HK-2 (cell line): ENCODE measurements around the gene C2orf92.
"Not testable (repeated sequence)": the region's sequence is repeated elsewhere in the genome, so short reads cannot be mapped to it uniquely, and the experiment has no call there.

ENCODE experiments used
- DNase-seq: peaks from one replicate; pipeline ENCODE4 v3.0.0-alpha.2; 2018; ENCODE audit not compliant: unreplicated experiment

Gene C2orf92

DNA sequence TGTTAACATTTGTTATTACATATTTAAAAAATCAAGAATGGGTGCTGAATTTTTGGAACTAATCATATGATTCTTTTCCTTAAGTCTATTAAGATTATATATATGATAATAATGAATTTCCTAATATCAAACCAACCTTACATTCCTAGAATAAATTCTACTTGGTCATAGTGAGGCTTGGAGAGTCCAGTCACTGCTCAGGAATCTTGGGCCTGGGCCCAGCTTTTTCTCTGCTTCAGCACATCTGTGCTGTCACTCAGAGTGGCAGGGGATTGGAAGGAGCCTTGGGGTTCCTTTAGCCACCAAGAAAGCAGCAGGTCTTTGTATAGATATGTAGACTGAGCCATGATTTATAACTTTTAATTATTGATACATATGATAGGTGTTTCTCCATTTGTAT, 24.0 kb downstream of the C2orf92 start:
- no peak for DNase-seq

DNA sequence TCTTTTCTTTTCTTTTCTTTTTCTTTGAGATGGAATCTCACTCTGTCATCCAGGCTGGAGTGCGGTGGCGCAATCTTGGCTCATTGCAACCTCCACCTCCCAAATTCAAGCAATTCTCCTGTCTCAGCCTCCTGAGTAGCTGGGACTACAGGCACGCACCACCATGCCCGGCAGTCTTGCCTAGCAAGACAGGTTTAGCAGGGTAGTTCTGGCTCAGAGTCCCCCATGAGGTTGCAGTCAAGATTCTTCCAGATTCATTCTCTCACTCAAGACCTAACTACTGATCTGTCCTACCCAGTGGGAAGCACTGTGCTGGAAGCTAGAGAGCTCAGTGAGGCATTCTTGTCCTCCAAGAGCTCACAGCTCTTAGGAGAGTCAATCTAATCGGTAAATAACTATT, 26.2 kb downstream of the C2orf92 start:
- no peak for DNase-seq

DNA sequence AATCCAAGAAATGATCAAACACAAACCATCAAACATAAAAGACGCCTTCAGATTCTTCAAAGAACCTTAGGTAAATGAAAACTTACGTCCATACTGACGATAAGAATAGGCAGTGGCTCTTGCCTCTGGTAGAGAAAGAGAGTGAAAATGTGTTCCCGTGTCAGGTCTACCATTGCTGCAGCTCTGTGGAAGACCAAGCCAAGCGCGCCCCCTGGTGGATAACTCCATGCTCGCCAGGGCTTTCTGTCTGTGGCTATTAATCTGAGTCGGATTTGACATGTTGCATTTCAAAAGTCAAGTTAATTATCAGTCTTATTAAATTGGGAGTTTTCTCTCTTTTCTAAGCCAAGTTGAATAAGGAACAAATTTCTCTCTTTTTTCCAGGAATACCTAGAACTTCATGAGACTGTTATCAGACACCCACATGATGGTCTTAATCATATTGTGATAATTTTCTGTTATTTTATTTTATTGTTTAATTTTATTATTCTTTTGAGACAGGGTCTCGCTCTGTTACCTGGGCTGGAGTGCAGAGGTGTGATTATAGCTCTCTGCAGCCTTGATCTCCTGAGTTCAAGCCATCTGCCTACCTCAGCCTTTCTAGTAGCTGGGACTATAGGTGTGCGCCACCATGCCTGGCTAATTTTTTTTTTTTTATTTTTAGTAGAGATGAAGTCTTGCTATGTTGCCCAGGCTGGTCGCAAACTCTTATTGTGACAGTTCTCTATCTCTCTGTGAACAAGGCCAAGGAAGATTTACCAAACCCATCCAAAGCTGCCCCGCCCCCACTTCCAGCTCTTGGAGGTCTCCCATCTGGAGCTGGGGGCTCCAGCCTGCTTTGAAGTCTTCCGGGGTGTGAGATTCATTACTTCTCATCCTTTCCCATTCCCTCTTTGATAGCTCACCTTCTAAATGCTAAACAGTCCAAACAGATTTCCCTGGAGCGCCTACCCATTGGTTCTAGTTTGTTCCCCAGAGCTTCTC, 28.0 kb downstream of the C2orf92 start:
- peak; percentile 87 for DNase-seq

DNA sequence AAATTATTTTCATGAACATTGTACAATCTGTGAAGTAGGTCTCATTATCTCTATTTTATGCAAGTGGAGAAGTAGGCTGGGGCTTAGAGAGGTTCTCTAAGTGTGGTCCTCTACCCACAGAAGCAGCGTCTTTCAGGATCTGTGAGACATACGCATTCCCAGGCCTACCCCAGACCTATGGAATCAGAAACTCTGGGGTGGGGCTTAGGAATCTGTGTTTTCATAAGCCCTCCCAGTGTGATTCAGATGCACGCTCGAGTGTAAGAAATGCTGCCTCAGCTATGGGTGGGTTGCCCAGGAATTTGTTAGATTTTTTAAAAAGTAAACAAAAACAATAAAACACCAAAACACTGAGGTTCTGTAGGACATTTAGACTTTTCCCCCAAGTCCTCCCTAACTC, 29.0 kb downstream of the C2orf92 start:
- DNase-seq: no peak

DNA sequence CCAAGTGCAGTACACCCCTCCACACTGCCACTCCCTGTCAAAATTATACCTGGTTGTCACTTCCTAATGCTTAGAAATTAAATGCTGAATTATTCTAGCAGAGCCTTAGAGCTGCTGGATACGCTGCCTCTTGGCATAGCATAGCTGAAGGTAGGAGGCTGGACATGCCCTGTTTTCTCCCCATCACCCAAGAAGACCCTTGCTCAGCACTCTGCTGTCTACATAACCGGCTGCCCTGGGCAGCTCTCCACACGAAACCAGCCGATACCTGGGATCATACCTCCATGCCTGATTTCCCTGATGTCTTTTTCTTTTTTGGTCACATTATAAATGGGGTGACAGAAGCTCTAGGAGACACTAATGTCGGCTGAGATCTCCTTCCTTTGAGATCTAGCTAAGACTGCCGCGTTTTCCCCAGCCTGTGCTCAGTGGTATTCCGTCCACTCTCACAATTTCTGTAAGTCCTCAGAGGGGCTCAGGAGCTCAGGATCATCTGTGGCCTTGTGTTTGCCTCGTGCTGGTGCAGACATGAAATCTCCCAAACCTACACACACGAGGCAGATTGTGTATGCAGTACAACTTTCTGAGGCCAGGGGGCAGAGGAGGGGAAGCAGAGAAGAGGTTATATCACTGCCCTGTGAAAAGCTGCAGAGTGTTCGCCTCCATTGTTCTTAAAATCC, 30.4 kb downstream of the C2orf92 start:
- DNase-seq: peak; percentile 43

DNA sequence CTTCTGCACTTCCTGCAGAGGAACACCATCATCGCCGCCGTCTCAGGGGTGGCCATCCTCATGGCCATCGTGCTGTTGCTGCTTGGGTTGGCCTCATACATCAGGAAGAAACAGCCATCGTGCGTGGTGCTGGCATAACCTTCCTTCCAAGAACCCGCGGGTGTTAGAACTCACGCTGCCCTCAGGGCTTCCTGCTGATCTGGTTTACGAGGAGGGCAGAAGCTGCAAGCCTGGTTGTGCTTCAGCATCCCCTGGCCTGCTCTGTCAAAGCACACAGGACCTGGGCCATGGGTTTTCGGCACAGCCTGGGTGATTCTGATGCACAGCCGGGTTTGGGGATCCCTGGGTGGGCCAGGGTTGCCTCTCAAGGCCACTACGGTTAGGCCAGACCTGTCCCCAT, 31.7 kb downstream of the C2orf92 start:
- DNase-seq: no peak

DNA sequence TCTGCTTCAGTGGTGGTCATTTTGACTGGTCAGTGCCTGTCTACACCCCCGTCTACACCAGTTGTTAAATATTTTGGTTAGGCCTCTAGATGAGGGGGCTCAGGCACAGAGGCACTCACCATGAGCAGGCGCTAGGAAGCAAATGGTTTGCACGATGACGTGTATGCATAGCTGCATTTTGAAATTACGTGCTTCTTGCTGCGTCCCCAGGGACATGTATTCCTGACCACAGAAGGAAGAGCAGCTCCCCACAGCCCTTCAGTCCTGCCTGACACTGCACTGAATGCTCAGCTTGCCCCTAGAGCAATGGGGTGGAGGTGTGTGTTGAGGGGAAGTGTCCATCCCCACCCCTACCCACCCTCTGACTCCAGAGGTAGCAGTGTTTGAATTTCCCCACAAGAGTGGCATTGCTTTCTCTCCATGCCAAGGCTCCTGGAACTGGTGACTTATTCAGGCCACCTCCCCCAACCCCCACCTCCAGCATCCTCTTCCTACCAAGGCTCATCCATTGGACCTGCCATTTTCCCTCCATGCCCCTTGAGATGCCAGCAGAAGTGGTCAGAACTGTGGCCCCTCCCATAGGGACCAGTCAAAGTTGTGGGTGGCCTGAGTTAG, 32.4 kb downstream of the C2orf92 start:
- no peak for DNase-seq

DNA sequence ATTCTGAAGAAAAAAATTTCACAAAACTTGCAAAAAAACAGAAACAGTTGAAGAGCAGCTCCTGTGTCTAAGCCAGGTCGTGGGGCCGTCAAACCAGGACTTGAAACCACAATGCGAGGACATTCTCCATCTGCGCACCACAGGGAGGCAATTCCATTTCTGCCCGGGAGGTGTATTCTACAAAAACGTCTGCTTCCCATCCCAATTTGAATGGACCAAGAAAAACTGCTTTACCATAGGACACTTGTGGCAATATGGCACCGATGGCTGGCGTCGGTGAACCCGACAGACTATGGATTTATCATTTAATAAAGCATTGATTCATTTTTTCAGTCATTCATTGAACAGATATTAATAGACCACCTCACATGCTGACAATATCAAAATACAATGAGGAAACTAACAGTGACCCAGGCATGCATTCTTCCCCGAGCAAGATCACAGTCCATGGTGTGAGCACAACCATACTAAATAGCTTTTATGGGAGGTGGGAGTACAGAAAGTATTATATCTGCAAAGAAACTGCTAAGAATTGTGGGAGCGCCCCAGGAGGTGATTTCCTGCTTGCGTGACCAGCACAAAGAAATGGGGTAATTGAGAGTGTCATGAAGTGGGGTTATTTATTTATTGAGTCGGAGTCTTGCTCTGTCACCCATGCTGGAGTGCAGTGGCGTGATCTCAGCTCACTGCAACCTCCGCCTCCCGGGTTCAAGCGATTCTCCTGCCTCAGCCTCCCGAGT, 33.4 kb downstream of the C2orf92 start:
- DNase-seq: no peak

DNA sequence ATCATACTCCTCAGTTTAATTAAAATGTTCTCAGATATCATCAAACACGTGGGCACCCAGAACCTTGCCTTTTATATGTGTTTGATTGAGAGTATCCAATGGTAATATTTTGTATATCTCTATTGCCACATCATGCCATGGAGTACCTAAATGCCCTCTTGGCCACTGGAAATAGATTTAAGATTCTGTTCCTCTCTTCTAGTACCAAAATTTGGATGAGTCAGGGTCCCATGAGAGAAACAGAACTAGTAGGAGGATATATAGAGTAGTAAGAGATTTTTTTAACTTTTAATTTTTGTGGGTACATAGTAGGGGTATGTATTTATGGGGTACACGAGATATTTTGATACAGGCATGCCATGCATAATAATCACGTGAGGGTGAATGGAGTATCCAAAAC, 34.2 kb downstream of the C2orf92 start:
- DNase-seq: no peak

DNA sequence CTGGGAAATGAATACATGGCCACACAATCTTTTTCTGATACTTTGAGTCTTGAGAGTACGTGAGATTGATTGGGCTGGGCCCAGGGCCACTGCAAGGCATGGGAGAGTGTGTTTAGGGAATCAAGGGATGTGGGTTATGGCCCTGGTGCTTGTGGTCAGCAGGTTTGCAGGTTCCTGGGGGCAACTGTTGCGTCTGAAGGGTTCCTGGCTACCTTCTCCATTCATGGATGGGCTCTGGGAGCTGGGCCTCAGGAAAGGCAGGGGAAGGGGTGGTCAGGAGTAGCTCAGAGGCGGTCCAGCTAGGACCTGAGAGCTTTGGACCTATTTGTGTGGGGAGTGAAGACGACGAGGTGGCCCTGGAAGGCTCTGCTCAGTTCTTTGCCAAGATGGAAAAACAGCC, 35.5 kb downstream of the C2orf92 start:
- DNase-seq: no peak

DNA sequence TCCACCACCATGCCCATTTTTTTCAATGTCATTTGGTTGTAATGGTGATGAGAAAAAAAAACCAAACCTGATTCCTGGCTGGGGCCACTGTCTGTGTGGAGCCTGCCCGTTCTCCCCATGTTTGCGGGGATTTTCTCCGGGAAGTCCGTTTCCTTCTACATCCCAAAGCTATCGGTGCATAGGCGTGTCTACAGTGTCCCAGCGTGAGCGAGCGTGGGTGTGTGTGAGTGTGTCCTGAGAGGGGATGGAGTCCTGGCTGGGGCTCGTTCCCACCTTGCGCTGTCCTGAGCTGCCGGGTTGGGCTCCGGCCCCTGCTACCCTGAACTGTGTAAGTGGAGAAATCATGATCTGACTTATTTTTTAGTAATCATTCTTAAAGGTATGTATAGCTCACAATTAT, 36.6 kb downstream of the C2orf92 start:
- no peak for DNase-seq

DNA sequence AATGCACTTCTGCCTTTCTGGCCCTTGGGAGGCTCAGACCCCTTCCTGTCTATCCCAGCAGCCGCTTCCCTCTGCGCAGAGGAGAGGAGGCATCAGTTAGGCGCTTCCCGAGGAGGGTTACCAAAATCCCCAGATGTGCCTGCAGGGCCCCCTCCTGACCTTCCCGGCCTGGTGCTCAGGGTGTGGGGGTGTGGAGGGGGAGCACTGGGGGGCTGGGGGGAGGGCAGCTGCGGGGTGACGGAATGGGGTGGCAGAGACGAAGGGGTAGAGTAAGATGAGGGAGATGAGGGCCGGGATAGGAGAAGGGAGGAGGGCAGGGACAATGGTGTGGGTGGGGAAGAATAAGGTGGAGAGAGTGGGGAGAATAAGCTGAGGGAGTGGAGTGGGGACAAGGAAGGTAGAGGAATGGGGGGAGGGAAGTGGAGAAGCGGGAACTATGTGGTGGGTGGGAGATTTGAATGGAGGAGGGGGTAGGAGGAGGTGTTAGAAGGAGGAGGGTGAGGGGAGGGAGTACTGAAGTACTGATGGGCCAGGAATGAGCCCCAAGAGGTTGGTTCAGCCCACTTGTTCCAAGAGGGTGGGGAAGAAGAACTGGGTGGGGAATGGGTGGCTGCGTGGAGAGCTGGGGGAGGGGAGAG, 37.3 kb downstream of the C2orf92 start:
- no peak for DNase-seq

DNA sequence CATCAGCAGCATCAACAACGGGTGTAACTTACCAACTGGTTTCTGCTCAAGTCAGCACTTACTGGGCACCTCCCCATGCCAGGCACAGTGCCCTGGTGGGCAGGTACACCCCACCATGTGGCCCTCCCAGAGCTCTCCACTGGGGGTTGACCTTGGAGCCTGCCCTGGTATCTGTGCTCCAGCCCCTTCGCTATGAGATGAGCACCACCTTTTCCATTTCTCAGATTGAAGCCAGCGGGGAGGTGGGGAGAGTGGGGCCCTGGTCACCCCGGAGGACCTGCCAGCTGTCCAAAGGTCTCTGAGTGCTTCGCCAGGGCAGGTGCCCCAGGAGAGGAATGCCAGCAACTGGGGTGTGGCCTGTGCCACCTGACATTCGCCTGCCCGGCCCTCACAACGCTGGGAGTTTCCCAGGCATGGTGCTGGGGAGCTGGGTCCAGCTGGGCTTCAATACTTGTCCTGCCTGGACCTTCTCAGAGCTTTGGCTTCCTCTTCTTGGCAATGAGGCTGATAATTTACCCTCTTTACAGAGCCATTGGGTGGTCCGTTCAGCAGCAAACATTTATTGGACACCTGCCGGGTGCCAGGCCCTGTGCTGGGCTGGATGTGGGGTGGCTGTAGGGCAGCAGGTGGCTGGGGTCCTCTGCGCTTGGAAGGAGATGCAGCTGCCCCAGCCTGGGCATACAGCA, 38.0 kb downstream of the C2orf92 start:
- no peak for DNase-seq

DNA sequence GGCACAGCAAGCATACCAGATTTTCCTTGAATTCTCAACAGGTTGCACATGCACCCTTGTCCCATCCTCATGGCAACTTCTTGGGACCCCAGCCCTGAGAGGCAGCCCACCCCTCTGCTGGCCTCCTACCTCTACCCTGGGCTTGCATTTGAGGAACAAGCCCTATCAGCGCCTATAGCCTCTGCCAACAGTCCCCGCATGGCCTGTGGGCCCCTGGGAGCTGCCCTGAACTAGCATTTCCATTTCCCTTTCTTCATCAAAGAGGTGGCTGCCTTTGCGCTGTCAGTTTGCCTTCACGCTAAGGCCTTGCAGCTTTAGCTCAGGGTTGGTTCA, 38.5 kb downstream of the C2orf92 start:
- no peak for DNase-seq

DNA sequence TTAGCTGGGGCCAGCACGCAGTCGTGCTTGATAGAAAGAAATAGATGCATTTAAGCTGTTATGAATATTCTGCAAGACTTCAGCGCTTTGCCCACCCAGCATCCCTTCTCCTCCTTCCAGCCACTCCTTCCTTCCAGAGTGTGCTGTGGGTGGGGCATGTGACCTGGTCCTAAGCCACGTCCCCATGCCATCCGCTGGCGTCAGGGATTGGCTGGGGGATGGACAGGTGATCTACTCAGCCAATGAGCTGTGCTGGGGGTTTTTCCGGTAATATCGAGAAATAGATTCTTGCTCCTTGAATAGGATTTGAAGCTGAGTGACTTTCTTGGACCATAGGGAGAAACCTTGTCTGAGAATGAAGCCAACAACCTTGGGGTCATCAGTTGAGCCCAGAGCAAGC, 39.1 kb downstream of the C2orf92 start:
- no peak for DNase-seq

DNA sequence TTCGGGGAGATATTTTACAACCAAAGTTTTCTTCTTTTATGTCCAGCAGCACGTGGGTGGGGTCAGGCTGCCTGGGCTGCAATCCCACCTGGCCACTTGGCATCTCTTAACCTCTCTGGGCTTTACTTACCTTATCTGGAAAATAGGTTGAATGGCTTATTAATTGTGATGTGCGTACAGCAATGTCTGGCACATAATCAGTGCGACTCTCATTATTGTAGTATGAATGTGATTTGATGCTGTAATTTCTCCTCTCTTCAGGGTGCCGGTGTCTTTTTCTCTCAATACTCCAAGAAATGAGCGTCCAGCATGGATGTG, 41.8 kb downstream of the C2orf92 start:
- DNase-seq: no peak

DNA sequence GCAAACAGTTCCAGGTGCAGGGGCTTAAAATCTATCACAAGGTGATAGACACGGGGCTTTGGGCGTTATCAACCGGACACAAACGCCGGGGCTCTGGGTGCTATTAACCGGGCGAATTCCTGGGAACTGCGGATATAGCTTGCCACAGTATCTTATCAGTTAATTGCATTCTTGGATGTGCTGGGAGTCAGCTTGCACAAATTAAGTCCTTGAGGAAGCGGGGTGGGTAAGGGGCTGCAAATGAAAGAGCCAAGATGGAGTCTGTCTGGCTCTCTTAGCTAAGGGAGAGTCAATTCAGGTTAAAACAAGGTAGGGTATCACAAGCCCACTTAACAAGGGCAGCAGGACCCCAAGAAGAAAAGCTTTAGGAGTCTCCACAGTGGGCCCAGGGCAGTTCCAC, 42.7 kb downstream of the C2orf92 start:
- DNase-seq: not testable (repeated sequence)

DNA sequence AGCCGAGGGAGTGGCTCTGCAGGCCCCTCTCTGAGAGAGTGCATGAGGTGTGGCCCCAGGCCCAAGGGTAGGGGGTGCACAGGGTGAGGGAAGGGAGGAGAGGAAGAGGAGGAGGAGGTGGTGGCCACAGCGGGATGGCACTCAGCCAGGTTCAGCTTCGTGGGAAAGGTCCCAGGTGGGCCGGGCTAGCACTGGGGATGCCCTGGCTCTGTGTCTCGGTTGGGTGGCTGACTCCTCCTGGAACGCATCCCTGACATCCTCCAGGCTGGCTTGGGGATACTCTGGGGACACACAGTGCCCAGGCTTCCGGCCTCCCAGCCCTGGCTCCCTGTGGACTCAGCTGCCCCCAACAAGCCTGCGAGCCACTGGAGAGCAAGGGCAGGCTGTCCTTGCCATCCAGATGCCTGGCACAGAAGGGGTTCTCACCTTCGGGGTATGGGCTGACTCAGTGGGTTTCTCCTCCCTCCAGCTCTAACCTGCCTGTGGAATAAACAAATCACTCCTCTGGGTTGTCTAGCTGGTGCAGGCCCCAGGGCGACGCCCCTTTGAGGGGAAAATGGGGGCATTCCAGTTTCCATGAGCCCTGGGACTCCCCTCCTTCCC, 43.3 kb downstream of the C2orf92 start:
- no peak for DNase-seq

DNA sequence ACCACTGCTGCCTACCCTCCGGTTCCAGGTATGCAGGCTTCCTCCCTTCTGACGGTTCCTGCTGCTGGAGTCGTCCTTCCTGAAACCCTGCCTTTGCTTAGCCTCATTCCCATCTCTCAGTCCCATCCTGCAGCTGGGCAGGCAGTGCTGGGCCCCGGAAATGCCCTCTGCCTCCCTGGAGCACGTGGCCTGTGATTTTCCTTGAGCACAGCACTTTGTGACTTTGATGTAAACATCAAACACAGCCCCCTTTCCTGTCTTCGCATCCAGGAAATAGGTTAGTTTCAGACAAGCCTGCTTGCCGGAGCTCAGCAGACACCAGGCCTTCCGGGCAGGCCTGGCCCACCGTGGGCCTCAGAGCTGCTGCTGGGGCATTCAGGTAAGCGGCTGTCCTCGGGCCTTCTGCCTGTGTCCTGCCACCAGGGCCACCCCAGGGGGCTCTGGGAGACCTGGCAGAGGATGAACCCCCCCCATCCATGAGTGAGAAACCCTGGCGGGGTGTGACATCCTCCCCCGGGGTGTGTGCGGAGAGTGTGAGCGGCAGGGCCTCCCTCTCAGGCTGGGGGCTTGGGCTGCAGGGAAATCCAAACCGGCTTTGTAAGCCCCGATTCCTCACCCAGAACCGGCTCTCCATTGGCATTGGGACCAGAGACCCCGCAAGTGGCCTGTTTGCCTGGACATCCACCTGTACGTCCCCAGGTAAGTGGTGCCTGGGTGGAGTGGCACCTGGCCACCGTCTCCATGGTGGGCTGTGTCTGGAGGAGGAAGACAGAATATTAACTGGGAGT, 44.0 kb downstream of the C2orf92 start, which contains the start of gene ZAP70:
TSS of gene ZAP70 (plus strand) at position 281 of the 788 bp plus-strand sequence. CDS start 10,461 bp downstream, outside the sequence.
- DNase-seq: no peak
